ENCODE measurements around the gene DDX28. TPM values are rescaled to one million over a fixed set of nuclear protein-coding genes. Genes with fewer than 3 reads are reported as not detected.

Gene DDX28
- total and polyA plus RNA-seq, 2 donors (not counting 3 experiments of a cell fraction or from before 2014, with no cell fraction given): 8.4 to 12.5 TPM

DNA sequence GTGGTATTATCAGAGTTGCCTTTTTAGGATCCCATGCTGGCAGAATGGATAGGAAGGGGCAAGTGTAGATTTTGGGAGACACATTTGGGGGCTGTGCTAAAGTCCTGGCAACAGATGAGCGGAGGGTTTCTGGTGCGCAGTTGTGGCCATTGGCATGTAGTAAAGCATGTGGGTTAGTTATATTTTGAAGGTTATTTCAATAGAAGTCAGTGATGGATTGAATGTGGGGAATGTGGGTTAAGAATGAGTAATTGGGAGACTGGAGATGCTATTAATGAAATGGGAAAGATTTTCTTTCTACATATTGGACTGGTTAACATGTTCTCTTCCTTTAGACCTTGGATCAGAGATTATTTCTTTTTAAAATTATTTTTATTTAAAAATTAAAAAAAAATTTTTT lies 10.1 kb upstream of the DDX28 start:
- no peaks in the 10 kb centered on the region for H3K9me3 ChIP-seq (replicated peaks; ENCODE audit: control insufficient read depth, insufficient read depth, low read length)
- no peaks in the 10 kb centered on the region for H4K20me1 ChIP-seq (replicated peaks; ENCODE audit: control insufficient read depth, extremely low read depth, insufficient read depth, low read length)
- no peak overlapping the region for H3K9ac ChIP-seq (replicated peaks; ENCODE audit: extremely low read depth, insufficient read depth, low read length)
- DNase-seq (ENCODE audit: low read depth, low spot score) (no peak), FAIRE-seq (no peak)
- H2AFZ ChIP-seq (ENCODE audit: low read depth, low read length): no peak overlapping the region
- TF ChIP-seq POLR2A (IDR thresholded peaks at IDR 0.05; ENCODE audit: low read depth, low read length) (no peak), FOS (IDR thresholded peaks at IDR 0.05; ENCODE audit: borderline replicate concordance, insufficient read depth, low read length) (no peak), GATA2 (IDR thresholded peaks at IDR 0.05; ENCODE audit: insufficient read depth, insufficient read length, low read depth, low read length) (no peak), EZH2 (IDR thresholded peaks at IDR 0.05; ENCODE audit: borderline replicate concordance, low read depth, low read length, severe bottlenecking) (no peak), MAX (IDR thresholded peaks at IDR 0.05; ENCODE audit: insufficient read depth, insufficient read length) (no peak), MYC (IDR thresholded peaks at IDR 0.05; ENCODE audit: low read depth, low read length) (no peak), POLR2AphosphoS5 (IDR thresholded peaks at IDR 0.05; ENCODE audit: insufficient read depth, low read depth, low read length) (no peak), JUN (IDR thresholded peaks at IDR 0.05; ENCODE audit: borderline replicate concordance, insufficient read depth, insufficient read length, low read depth) (no peak), CTCF (IDR thresholded peaks at IDR 0.05; ENCODE audit: extremely low read depth in 1 of 2, insufficient read depth in 1 of 2, low read depth in 1 of 2, low read length in 2 of 2) (no peak)
- H3K79me2 ChIP-seq (ENCODE audit: control insufficient read depth, insufficient read depth, low read length): no peaks in the 10 kb centered on the region
- no peak overlapping the region for H3K4me3 ChIP-seq (replicated peaks in 1 of 3; ENCODE audit: insufficient read depth in 1 of 3, low read depth in 1 of 3, low read length in 3 of 3)
- peaks cover 0 to 5% of the 10 kb centered on the region in 2 experiments for H3K36me3 ChIP-seq (ENCODE audit: control insufficient read depth in 2 of 2, extremely low read depth in 1 of 2, insufficient read depth in 2 of 2, low read length in 2 of 2)
- no peaks in the 10 kb centered on the region for H3K4me1 ChIP-seq (ENCODE audit: control insufficient read depth, extremely low read depth, insufficient read depth, low read length)
- no peak overlapping the region for H3K27ac ChIP-seq (ENCODE audit: insufficient read depth, low read depth, low read length)
- ChIA-PET CTCF (interaction anchor here (1.3 kb wide), 1 partner anchor 46 kb away, joined by 4 read pairs; no protein-coding TSS in a partner anchor), POLR2A (interaction anchor here (0.6 kb wide), 1 partner anchor 441 kb away, joined by 3 read pairs; no protein-coding TSS in a partner anchor)
- no TSS peak for BruUV-seq (replicated peaks)
- dilution Hi-C loops (cut with MboI; ENCODE audit: extremely low pct_ligation_motif_present, low sequenced_read_pairs): no loop called here
- H3K9me1 ChIP-seq (replicated peaks; ENCODE audit: control insufficient read depth, extremely low read depth, insufficient read depth, low read length): no peaks in the 10 kb centered on the region
- intact Hi-C loops (cut with micrococcal nuclease): no loop called here
- no peaks in the 10 kb centered on the region for H3K27me3 ChIP-seq (ENCODE audit: control insufficient read depth in 2 of 2, insufficient read depth in 2 of 2, low read length in 2 of 2)
- H3K4me2 ChIP-seq (ENCODE audit: insufficient read depth, low read length): no peak overlapping the region
